ENCODE results near the gene NMS. TPM values are rescaled to one million over a fixed set of nuclear protein-coding genes. Genes with fewer than 3 reads are reported as not detected.
"Not testable (repeated sequence)": the region's sequence is repeated elsewhere in the genome, so short reads cannot be mapped to it uniquely, and the experiment has no call there.

Gene NMS
- total and polyA plus RNA-seq, 4 donors, result not detected

DNA sequence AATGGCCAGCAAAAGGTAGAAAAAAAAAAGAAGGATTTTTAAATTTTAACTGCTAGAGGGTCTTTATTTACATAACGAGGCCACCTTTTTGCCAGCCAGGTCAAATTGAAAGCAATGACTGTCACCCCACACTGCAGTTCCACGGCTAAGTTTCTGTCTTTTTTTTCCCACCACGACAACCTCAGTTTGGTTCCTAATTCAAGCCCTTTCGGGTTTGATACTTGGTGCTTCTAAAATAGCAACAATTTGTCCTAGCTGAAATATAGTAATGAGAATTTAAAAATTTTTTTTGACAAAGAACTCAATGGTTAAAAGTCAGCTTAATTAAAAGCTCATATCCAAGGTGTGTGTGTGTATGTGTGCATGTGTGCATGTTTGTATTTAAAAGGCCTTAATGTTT is 16.4 kb upstream of the NMS start:
- Histone ChIP-seq H3K27me3 (ENCODE audit: control insufficient read depth in 3 of 3, insufficient read depth in 3 of 3, low read length in 2 of 3) (no peaks in the 10 kb centered on the region), H3K4me1 (ENCODE audit: control insufficient read depth in 5 of 5, insufficient read depth in 5 of 5, low read length in 5 of 5) (no peaks in the 10 kb centered on the region), H3K4me3 (no peak overlapping the region), H3K27ac (ENCODE audit: low read depth in 1 of 2, low read length in 1 of 2) (no peak overlapping the region), H3K9ac (ENCODE audit: insufficient read depth in 1 of 2, low read length in 2 of 2) (no peak overlapping the region), H3K9me3 (ENCODE audit: control insufficient read depth in 4 of 4, insufficient read depth in 3 of 4, low read length in 3 of 4) (peaks cover 0 to 6% (median 2%) of the 10 kb centered on the region in 4 donors), H3K36me3 (ENCODE audit: control insufficient read depth in 4 of 4, insufficient read depth in 4 of 4, low read length in 4 of 4) (no peaks in the 10 kb centered on the region)
- DNase-seq (no peak), ATAC-seq (ENCODE audit: insufficient read depth, low FRiP score) (no peak)
- TF ChIP-seq, protein P1, sequence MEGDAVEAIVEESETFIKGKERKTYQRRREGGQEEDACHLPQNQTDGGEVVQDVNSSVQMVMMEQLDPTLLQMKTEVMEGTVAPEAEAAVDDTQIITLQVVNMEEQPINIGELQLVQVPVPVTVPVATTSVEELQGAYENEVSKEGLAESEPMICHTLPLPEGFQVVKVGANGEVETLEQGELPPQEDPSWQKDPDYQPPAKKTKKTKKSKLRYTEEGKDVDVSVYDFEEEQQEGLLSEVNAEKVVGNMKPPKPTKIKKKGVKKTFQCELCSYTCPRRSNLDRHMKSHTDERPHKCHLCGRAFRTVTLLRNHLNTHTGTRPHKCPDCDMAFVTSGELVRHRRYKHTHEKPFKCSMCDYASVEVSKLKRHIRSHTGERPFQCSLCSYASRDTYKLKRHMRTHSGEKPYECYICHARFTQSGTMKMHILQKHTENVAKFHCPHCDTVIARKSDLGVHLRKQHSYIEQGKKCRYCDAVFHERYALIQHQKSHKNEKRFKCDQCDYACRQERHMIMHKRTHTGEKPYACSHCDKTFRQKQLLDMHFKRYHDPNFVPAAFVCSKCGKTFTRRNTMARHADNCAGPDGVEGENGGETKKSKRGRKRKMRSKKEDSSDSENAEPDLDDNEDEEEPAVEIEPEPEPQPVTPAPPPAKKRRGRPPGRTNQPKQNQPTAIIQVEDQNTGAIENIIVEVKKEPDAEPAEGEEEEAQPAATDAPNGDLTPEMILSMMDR (IDR thresholded peaks at IDR 0.05; ENCODE audit: control extremely low read depth, extremely low read depth), result no peak
- WGBS, 2 donors, result 73 to 75% methylated on average over 4 of the region's 4 CpGs

DNA sequence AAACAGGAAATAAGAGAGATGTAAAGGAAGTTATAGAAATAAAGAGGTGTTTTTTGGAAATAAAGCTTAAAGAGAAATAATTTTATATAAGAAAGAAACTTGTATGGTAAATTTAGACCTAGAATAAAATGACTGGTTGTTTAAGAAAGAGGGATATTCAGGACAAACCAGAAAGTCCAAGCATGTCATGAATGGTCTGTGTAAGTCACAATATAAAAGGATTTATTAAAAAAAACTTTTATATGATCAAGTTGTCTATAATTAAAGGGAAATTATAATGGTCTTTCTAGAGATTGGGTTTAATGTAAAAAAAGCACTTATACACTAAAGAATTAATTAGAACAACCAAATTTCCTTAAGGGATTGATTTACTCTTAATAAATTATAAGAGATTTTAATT is 13.9 kb upstream of the NMS start:
- not testable (repeated sequence) for ATAC-seq (ENCODE audit: insufficient read depth, low FRiP score); H3K9ac ChIP-seq (ENCODE audit: insufficient read depth in 1 of 2, low read length in 2 of 2); H3K27me3 ChIP-seq (ENCODE audit: control insufficient read depth in 3 of 3, insufficient read depth in 3 of 3, low read length in 2 of 3); H3K4me3 ChIP-seq; H3K36me3 ChIP-seq (ENCODE audit: control insufficient read depth in 4 of 4, insufficient read depth in 4 of 4, low read length in 4 of 4); H3K27ac ChIP-seq (ENCODE audit: low read depth in 1 of 2, low read length in 1 of 2); DNase-seq; H3K4me1 ChIP-seq (ENCODE audit: control insufficient read depth in 5 of 5, insufficient read depth in 5 of 5, low read length in 5 of 5); H3K9me3 ChIP-seq (ENCODE audit: control insufficient read depth in 4 of 4, insufficient read depth in 3 of 4, low read length in 3 of 4)

DNA sequence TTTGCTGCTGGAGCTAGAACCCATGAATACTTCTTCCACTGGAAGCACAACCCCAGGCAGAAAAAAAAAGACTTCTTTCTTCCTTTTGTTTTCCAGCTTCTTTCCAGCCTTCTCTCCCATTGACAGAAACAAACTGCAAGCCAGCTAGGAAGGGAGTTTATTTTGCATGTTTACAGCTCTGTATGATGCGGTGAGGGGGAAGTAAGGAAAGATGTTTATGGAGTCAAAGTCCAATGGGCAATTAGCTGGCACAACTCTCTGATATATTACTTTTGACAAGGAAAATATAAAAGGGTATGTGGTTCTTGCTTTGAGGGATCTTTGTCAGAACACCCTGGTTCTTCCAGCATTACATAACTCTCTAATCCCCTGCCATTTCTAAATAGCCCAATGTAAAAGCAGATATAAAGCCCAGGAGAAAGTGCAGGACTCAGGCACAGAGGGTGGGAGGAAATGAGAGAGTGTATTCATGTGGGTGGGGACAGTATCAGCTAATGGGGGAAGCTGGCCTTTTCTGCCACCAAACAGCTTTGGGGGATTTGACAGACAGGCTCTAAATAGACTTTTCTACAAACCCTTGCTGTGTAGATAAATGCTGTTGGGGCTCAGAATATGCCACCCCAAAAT is 9.3 kb upstream of the NMS start:
- 89 to 93% methylated on average over 1 of the region's 1 CpG for WGBS, 2 donors
- ATAC-seq (ENCODE audit: insufficient read depth, low FRiP score), result no peak

DNA sequence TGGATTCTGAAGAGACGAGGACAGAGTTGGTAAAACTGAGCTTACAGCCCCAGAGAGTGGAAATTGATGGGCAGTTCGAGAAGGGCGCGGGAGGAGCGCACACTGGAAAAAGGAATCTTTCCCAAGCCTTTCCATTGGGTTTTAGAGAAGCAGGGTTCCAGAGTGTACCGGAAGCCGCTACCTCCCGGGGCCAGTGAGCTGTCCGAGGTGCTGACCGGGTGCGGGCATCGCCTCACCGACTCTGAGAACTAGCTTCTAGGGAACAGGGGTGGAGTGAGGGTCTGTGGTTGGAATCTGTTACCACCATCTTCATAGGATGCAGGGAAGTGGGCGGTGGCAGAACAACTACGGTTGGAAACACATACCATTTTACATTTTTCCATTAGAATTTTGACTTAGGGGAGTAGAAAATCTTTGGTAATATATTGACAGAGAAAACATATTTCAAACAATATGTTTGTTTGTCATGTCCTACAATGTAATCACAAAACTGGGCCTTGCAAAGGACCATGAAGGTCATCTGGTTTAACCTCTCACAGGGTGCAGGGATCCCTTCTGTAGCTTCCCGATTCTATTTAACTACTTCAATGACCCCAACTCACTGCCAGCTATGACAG is 724 bp downstream of the NMS start:
- H3K27me3 ChIP-seq (ENCODE audit: control insufficient read depth in 3 of 3, insufficient read depth in 3 of 3, low read length in 2 of 3), result peaks cover 0 to 10% (median 0%) of the 10 kb centered on the region in 3 donors
- WGBS, 2 donors, result 21% methylated on average over 16 of the region's 16 CpGs
- H3K9me3 ChIP-seq (ENCODE audit: control insufficient read depth in 4 of 4, insufficient read depth in 3 of 4, low read length in 3 of 4), result peaks cover 0 to 3% (median 0%) of the 10 kb centered on the region in 4 donors
- DNase-seq (peak; percentile 68 to 77 (median 77)), ATAC-seq (ENCODE audit: insufficient read depth, low FRiP score) (no peak)
- no peaks in the 10 kb centered on the region for H3K4me1 ChIP-seq (ENCODE audit: control insufficient read depth in 5 of 5, insufficient read depth in 5 of 5, low read length in 5 of 5)
- H3K36me3 ChIP-seq (ENCODE audit: control insufficient read depth in 4 of 4, insufficient read depth in 4 of 4, low read length in 4 of 4), result no peaks in the 10 kb centered on the region
- H3K9ac ChIP-seq (ENCODE audit: insufficient read depth in 1 of 2, low read length in 2 of 2), result no peak overlapping the region
- no peak overlapping the region for H3K27ac ChIP-seq (ENCODE audit: low read depth in 1 of 2, low read length in 1 of 2)
- TF ChIP-seq, protein P1 (IDR thresholded peaks at IDR 0.05; ENCODE audit: control extremely low read depth, extremely low read depth), result no peak
- H3K4me3 ChIP-seq, result no peak overlapping the region

More for the DNA sequence above, 9.3 kb upstream of the NMS start:
- Histone ChIP-seq H3K27me3 (ENCODE audit: control insufficient read depth in 3 of 3, insufficient read depth in 3 of 3, low read length in 2 of 3) (no peaks in the 10 kb centered on the region), H3K4me3 (no peak overlapping the region), H3K9ac (ENCODE audit: insufficient read depth in 1 of 2, low read length in 2 of 2) (no peak overlapping the region), H3K27ac (ENCODE audit: low read depth in 1 of 2, low read length in 1 of 2) (no peak overlapping the region), H3K9me3 (ENCODE audit: control insufficient read depth in 4 of 4, insufficient read depth in 3 of 4, low read length in 3 of 4) (peaks cover 0 to 6% (median 3%) of the 10 kb centered on the region in 4 donors), H3K4me1 (ENCODE audit: control insufficient read depth in 5 of 5, insufficient read depth in 5 of 5, low read length in 5 of 5) (no peaks in the 10 kb centered on the region), H3K36me3 (ENCODE audit: control insufficient read depth in 4 of 4, insufficient read depth in 4 of 4, low read length in 4 of 4) (no peaks in the 10 kb centered on the region)
- no peak for DNase-seq
- TF ChIP-seq, protein P1 (IDR thresholded peaks at IDR 0.05; ENCODE audit: control extremely low read depth, extremely low read depth), result no peak
